GM21786 (cell line): ENCODE results near the gene ANKH.
A peak's percentile ranks its signal among the peaks of the same experiment; 100 is the strongest.

ENCODE experiments used
- ATAC-seq: cut with Tn5 transposase; IDR thresholded peaks from one replicate; pipeline ENCODE4 v1.9.1; 2021; ENCODE audit not compliant: unreplicated experiment

ANKH gene

DNA sequence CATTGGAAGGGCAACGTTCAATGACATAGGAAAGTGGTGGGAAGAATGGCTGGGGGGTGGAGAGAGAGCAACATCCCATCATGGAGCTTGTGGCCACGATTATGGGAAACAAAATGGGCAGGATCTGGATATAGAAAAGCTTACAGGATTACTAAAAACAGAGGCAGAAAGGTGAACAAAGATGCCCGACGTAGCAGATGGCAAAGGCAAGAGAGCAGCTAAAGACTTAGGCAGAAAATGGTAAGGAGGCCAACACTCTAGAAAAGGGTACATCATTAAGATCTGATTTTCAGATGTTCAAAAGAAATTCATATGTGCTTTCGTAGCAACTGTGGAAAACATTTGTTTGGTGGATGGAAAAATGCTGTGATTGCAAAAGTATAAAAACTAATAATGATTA is 104.5 kb downstream of the ANKH start:
- ATAC-seq = no peak

DNA sequence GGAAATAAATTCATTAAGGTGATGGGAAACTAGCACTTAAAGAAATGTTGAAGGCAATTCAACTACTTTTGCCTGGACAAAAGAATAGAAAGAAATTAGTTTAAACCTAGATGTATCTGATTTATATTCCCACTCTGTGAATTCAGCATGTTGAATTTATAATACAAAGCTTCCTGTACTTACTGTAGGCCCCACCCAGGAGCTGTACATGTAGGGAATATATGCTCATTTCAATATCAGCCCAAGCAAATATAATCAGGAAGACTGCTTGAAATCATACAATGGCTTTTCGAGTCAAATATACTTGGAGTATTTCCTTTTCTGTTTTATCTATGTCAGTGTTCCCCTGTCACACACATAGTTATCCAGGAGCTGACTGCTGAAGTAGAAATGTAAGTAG is 105.0 kb downstream of the ANKH start:
- ATAC-seq = no peak

- ATAC-seq = no peak
Measured at GRCh38 chr5:14765587-14765986, 106.0 kb downstream of the ANKH start.

- no peak for ATAC-seq
Measured at GRCh38 chr5:14762549-14763216, 108.9 kb downstream of the ANKH start.

DNA sequence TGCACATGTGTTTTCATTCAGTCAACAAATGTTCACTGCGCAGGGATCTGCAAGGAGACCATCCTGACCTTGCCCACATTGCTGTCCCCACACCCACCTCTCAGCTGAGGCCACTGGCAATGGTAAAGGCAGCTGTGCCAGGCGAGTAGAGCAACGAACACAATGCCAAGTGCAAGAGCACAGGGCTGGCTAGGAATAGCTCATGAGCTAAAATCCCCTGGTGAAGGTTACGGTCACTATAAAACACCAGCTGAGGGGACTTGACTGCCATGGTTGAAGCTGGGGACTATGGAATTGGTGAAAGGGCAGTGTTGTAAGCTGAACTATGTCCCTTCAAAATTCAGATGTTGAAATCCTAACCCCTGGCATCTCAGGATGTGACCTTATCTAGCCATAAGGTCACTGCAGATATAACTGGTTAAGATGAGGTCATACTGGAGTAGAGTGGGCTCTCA is 111.0 kb downstream of the ANKH start:
- no peak for ATAC-seq

GRCh38 chr5:14759744-14760547 is 111.6 kb downstream of the ANKH start:
- ATAC-seq = no peak

DNA sequence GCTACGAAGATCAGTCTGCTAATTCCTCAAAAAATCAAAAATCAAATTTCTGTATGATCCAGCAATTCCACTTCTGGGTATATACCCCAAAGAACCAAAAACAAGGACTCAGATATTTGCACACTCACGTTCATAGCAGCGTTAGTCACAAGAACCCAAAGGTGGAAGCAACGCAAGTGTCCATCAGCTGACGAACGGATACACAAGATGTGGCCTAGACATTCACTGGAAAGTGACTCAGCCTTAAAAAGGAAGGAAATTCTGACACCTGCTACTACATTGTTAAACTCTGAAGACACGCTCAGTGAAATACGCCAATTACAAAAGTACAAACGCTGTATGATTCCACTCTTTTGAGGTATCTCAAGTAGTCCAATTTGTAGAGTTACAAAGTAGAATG is 113.7 kb downstream of the ANKH start:
- ATAC-seq = no peak

- no peak for ATAC-seq
Measured at GRCh38 chr5:14756478-14756877, 115.1 kb downstream of the ANKH start.

GRCh38 chr5:14753947-14754346 is 117.6 kb downstream of the ANKH start:
- no peak for ATAC-seq

DNA sequence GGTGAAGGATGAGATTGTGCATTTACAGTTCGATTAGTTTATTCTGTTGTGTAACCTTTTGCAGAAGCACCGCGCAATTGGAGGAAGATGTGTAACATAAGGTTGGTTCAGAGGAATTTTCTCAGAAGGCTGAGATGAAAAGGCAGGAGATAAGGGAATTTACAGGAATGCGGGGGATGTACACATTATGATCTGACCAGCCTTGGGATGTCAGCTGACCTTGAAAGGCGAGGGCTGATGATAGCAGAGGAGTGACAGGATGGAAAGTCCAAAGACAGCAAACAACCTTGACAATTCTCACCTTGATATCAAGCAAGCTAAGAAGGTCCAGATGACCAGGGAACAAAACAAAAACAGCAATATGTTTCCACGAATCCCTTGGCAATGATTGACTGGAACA is 118.3 kb downstream of the ANKH start:
- ATAC-seq = no peak

DNA sequence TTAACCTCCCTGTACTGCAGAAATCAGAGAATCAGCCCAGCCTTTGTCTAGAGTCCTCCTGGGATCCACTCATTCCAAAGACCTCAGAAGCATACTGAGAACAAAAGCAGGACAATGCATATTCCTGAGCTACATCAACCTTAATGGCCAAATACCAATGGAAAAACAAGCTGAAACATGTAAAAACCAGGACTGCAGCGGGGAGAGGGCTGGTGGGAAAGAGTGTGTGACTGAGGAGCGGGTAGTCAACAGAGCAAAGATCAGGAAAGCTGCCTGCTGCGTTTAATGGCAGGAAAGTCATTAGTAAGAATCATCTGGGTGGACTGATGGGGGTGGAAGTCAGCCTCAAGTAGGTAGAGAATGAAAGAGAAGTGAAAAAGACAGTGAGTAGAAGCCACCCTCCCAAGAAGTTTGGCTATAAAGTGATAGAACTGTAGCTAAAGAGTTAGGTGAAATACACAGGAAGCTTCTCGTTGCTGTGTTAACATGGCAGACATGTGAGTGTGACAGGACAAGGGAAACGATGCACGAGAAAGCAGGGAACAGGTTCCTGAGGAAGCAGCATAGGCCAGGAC is 119.0 kb downstream of the ANKH start:
- no peak for ATAC-seq

- no peak for ATAC-seq
Measured at GRCh38 chr5:14750712-14751111, 120.9 kb downstream of the ANKH start.

DNA sequence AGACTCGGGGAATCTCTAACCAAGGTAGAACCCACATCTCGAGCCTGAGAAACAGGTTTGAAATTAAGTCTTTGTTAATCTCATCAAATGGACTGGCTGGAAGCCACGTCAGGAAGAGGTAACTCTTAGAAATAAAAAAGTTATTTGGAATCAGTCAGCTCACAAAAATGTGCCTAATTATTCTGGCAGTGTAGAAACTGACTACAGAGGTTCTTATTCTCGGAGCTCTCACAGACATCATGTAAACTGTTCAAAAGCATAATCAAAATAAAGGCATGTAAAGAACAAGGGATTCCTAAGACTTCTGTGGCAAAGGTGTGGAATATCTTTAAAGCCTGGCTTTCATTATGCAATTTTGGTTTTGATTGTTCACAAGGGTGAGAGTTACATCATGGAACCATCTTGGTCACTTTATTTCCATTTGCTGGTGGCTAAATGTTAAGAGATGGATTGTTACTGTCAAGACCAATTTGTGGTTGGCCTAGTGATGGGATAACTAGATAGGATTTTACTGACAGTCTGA is 121.9 kb downstream of the ANKH start:
- no peak for ATAC-seq

- no peak for ATAC-seq
Measured at GRCh38 chr5:14748180-14748900, 123.2 kb downstream of the ANKH start.

GRCh38 chr5:14745753-14746152 is 125.8 kb downstream of the ANKH start:
- no peak for ATAC-seq

- no peak for ATAC-seq
Measured at GRCh38 chr5:14745188-14745563, 126.4 kb downstream of the ANKH start.

DNA sequence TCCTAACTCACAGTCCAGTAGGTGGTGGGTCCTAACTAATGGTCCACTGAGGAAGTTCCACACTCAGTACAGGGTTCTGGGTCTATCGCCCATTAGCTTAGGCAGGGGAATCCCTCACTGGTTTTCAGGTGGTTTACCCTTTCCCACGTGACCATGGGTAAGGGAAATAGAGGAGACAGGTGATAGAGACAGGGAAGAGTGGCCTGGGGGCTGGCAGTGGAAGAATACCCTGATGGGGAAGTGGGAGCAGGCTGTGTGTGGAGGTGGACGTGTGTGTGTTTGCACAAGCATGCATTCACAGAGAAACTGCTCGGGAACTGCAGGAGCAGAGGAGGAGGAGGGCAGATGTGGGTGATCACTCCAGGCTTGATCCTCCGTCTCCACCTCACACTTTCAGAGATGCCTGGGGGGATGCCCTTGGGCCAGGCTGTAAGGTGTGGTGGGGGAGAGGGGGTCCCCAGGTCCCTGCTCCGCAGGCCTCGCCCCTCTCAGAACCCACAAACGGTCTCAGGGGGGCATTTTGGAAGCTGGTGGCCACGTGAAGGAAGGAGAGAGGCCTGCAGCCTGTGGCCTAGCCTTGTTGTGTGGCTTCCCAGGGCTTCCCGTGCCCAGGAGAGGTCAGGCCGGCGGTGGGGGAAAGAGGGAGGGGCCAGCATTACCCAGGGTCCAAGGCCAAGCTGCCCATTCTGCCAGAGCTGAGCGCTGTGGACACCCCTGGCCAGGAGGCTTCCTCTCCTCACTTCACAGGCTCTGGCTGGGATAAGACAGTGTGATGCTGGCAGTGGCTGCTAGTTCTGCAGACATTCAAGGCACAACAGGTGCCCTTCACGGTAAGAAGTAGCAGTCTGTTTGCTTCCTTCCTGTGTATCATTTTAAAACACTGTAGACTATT is 127.0 kb downstream of the ANKH start:
- peak; percentile 53 for ATAC-seq

- ATAC-seq = peak; percentile 18
Measured at GRCh38 chr5:14743601-14744295, 127.8 kb downstream of the ANKH start.

DNA sequence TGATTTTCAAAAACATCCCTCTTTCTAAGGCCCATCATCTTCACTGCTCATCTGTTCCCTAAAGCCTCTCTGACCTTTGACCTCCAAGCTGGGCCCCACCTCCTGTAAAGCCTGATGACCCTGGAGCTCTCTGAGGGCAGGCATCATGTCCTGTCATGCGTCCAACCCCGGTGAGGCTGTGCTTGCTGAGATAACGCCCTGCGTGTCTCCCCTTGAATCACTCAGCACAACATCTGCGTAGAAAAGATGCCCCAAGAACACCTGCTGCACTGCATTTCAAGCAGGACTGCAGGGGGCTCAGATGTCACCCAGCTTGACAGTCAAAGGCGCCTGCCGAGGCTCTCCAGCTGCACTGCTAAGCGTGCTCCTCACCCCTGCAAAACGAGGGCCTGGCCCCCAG is 129.1 kb downstream of the ANKH start:
- no peak for ATAC-seq
